ENCODE results near the gene LRR1.

LRR1 gene

DNA sequence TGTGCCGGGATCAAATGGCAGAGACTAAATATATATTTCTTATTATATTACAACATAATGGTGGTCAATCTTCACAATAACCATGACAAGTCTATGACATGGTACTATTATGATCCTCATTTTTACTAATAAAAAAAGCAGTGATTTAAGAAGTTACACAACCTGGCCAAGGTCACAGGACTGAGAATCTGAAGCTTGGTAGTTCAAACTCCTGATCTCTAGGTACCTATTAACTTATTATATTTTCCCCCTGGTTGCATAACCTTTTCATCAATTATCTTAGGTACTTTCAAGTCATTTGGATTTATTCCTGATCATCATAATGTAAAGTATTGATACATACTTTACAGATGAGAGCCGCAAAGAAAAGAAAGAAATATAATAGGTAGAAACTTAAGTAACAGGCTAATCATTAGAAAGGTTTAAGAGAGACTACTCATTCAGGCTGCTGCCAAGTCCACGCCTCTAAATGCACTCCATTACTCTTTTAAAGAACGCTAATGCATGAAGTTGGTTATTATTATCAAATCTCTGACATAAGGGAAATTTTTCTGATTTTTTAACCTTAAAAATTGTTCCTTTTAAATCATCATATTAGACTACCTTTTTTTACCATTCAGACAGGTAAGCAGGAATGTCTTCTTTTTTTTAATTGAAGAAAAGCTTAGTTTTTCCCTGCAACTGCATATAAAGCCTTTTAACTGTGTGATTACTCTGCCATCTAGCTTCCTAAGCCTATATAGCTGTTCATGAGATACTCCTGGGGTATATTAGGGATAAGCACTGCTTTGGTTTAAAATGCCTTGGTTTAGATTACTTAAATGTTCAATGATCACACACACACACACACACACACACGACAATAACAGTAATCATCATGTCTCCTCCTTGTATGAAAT lies 48.2 kb upstream of the LRR1 start:
- no peak overlapping the region for H3K4me3 ChIP-seq (replicated peaks; ENCODE audit: insufficient read depth, low read length)
- no peak overlapping the region for H3K27ac ChIP-seq (replicated peaks)
- H3K27me3 ChIP-seq (ENCODE audit: insufficient read depth, poor library complexity, severe bottlenecking) = peaks cover 8% of the 10 kb centered on the region
- no peak for DNase-seq (ENCODE audit: low read depth in 1 of 2, low spot score in 1 of 2)
- TF ChIP-seq SPI1 (IDR thresholded peaks at IDR 0.05; ENCODE audit: borderline replicate concordance, low read depth) = no peak
- TF ChIP-seq, protein P1, sequence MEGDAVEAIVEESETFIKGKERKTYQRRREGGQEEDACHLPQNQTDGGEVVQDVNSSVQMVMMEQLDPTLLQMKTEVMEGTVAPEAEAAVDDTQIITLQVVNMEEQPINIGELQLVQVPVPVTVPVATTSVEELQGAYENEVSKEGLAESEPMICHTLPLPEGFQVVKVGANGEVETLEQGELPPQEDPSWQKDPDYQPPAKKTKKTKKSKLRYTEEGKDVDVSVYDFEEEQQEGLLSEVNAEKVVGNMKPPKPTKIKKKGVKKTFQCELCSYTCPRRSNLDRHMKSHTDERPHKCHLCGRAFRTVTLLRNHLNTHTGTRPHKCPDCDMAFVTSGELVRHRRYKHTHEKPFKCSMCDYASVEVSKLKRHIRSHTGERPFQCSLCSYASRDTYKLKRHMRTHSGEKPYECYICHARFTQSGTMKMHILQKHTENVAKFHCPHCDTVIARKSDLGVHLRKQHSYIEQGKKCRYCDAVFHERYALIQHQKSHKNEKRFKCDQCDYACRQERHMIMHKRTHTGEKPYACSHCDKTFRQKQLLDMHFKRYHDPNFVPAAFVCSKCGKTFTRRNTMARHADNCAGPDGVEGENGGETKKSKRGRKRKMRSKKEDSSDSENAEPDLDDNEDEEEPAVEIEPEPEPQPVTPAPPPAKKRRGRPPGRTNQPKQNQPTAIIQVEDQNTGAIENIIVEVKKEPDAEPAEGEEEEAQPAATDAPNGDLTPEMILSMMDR (IDR thresholded peaks at IDR 0.05; ENCODE audit: insufficient read depth, low read length) = no peak

DNA sequence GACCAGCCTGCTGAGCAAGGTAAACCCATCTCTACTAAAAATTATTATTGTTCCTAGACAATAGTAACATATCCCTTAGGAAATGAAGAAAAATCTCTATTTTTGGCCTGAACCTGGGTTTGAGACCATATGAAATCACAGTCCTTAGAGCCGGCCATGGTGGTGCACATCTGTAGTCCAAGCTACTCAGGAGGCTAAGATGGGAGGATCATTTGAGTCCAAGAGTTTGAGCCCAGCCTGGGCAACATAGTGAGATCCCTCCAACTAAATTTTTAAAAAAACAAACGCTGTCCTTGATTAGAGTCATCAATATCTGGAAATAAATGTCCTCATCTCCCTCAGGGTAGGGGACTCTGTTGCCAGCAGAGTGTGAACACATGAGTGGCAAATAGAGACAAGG lies 47.2 kb upstream of the LRR1 start:
- H3K27me3 ChIP-seq (ENCODE audit: insufficient read depth, poor library complexity, severe bottlenecking) = peaks cover 8% of the 10 kb centered on the region
- H3K27ac ChIP-seq (replicated peaks) = no peak overlapping the region
- TF ChIP-seq, protein P1 (IDR thresholded peaks at IDR 0.05; ENCODE audit: insufficient read depth, low read length) = no peak
- TF ChIP-seq GABPA (IDR thresholded peaks at IDR 0.05; ENCODE audit: low read depth) (no peak), SPI1 (IDR thresholded peaks at IDR 0.05; ENCODE audit: borderline replicate concordance, low read depth) (no peak), POLR2AphosphoS5 (IDR thresholded peaks at IDR 0.05; ENCODE audit: low read depth) (no peak)
- TF ChIP-seq, protein P2, sequence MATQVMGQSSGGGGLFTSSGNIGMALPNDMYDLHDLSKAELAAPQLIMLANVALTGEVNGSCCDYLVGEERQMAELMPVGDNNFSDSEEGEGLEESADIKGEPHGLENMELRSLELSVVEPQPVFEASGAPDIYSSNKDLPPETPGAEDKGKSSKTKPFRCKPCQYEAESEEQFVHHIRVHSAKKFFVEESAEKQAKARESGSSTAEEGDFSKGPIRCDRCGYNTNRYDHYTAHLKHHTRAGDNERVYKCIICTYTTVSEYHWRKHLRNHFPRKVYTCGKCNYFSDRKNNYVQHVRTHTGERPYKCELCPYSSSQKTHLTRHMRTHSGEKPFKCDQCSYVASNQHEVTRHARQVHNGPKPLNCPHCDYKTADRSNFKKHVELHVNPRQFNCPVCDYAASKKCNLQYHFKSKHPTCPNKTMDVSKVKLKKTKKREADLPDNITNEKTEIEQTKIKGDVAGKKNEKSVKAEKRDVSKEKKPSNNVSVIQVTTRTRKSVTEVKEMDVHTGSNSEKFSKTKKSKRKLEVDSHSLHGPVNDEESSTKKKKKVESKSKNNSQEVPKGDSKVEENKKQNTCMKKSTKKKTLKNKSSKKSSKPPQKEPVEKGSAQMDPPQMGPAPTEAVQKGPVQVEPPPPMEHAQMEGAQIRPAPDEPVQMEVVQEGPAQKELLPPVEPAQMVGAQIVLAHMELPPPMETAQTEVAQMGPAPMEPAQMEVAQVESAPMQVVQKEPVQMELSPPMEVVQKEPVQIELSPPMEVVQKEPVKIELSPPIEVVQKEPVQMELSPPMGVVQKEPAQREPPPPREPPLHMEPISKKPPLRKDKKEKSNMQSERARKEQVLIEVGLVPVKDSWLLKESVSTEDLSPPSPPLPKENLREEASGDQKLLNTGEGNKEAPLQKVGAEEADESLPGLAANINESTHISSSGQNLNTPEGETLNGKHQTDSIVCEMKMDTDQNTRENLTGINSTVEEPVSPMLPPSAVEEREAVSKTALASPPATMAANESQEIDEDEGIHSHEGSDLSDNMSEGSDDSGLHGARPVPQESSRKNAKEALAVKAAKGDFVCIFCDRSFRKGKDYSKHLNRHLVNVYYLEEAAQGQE (IDR thresholded peaks at IDR 0.05; ENCODE audit: insufficient replicate concordance, low read depth) = no peak
- no peak for DNase-seq (ENCODE audit: low read depth in 1 of 2, low spot score in 1 of 2)
- no peak overlapping the region for H3K4me3 ChIP-seq (replicated peaks; ENCODE audit: insufficient read depth, low read length)

DNA sequence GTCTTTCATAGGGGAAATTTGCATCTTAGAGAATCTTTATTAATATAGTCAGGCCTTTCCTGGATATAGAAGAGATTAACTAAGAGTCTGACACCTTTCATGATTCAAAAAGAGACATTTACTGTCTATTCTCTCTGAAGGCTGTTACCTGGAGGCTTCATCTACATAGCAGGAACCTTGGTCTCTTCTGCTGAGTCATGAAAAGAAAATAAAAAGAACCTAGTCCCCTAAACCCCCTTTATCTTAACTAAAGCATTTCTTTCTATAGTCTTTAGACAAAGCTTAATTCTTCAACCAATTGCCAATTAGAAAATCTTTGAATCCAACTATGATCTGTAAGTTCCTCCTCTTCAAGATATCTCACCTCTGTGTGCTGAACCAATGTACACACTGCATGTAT lies 45.6 kb upstream of the LRR1 start:
- H3K4me3 ChIP-seq (replicated peaks; ENCODE audit: insufficient read depth, low read length) = no peak overlapping the region
- TF ChIP-seq POLR2AphosphoS5 (IDR thresholded peaks at IDR 0.05; ENCODE audit: low read depth) (no peak), GABPA (IDR thresholded peaks at IDR 0.05; ENCODE audit: low read depth) (no peak)
- TF ChIP-seq, protein P2 (IDR thresholded peaks at IDR 0.05; ENCODE audit: insufficient replicate concordance, low read depth) = no peak
- no peak for DNase-seq (ENCODE audit: low read depth in 1 of 2, low spot score in 1 of 2)
- H3K27ac ChIP-seq (replicated peaks) = no peak overlapping the region
- peaks cover 8% of the 10 kb centered on the region for H3K27me3 ChIP-seq (ENCODE audit: insufficient read depth, poor library complexity, severe bottlenecking)

DNA sequence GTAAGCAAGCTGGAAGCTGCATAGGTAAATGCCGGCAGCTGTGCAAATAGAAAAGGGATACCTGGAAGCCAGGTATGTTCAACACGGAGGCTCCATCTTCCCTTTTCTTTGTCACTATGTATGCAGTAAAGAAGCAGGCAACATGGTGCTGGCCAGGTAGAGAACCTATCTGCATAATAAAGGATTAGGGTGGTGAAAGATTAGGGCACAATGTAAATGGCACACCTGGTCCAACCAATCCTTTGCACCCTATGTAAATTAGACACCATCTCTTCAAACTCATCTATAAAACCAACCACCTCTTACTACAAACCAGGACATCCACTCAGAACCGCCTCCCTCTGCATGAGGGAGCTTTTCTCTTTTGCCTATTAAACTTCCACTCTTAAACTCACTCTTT lies 44.8 kb upstream of the LRR1 start:
- Histone ChIP-seq H3K4me3 (replicated peaks; ENCODE audit: insufficient read depth, low read length) (no peak overlapping the region), H3K27me3 (ENCODE audit: insufficient read depth, poor library complexity, severe bottlenecking) (peaks cover 6% of the 10 kb centered on the region), H3K27ac (replicated peaks) (no peak overlapping the region)
- DNase-seq (ENCODE audit: low read depth in 1 of 2, low spot score in 1 of 2) = no peak
- no peak for TF ChIP-seq SPI1 (IDR thresholded peaks at IDR 0.05; ENCODE audit: borderline replicate concordance, low read depth)
- TF ChIP-seq, protein P1 (IDR thresholded peaks at IDR 0.05; ENCODE audit: insufficient read depth, low read length) = no peak
- no peak for TF ChIP-seq GABPA (IDR thresholded peaks at IDR 0.05; ENCODE audit: low read depth)
- TF ChIP-seq, protein P2 (IDR thresholded peaks at IDR 0.05; ENCODE audit: insufficient replicate concordance, low read depth) = no peak
- TF ChIP-seq POLR2AphosphoS5 (IDR thresholded peaks at IDR 0.05; ENCODE audit: low read depth) = no peak

All from HL-60 (cell line).